ENCODE results near the gene EIF5A.

The EIF5A gene

DNA sequence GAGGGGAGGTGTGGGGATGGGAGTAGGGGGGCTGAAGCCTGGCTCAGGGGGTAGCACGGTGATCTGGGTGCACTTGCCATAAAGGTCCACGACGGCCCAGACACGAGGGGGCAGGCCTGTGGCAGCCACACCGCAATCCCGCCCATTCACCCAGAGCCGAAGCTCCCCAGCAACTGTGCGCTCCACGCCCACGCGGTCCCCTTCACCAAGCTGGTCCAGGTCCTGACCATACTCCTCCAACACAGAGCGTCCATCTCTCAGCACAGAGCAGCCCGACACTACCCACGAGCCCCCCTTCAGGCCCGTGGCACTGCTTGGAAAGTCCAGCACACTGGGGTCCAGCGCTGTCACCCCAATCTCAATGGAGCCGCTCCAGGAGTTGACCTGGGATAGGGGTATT, 20.1 kb downstream of the EIF5A start:
- no peak overlapping the region for H3K4me3 ChIP-seq (ENCODE audit: low read depth, low read length)

GRCh38 chr17:7328009-7328408, 20.6 kb downstream of the EIF5A start:
- TF ChIP-seq, protein P1, sequence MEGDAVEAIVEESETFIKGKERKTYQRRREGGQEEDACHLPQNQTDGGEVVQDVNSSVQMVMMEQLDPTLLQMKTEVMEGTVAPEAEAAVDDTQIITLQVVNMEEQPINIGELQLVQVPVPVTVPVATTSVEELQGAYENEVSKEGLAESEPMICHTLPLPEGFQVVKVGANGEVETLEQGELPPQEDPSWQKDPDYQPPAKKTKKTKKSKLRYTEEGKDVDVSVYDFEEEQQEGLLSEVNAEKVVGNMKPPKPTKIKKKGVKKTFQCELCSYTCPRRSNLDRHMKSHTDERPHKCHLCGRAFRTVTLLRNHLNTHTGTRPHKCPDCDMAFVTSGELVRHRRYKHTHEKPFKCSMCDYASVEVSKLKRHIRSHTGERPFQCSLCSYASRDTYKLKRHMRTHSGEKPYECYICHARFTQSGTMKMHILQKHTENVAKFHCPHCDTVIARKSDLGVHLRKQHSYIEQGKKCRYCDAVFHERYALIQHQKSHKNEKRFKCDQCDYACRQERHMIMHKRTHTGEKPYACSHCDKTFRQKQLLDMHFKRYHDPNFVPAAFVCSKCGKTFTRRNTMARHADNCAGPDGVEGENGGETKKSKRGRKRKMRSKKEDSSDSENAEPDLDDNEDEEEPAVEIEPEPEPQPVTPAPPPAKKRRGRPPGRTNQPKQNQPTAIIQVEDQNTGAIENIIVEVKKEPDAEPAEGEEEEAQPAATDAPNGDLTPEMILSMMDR (conservative IDR thresholded peaks at IDR 0.05; ENCODE audit: low read depth, low read length) = no peak
- no peak for DNase-seq (ENCODE audit: low read depth)
- no peak overlapping the region for H3K4me3 ChIP-seq (ENCODE audit: low read depth, low read length)

More for the DNA sequence above, 20.1 kb downstream of the EIF5A start:
- no peak for DNase-seq (ENCODE audit: low read depth)
- TF ChIP-seq, protein P1 (conservative IDR thresholded peaks at IDR 0.05; ENCODE audit: low read depth, low read length) = no peak

DNA sequence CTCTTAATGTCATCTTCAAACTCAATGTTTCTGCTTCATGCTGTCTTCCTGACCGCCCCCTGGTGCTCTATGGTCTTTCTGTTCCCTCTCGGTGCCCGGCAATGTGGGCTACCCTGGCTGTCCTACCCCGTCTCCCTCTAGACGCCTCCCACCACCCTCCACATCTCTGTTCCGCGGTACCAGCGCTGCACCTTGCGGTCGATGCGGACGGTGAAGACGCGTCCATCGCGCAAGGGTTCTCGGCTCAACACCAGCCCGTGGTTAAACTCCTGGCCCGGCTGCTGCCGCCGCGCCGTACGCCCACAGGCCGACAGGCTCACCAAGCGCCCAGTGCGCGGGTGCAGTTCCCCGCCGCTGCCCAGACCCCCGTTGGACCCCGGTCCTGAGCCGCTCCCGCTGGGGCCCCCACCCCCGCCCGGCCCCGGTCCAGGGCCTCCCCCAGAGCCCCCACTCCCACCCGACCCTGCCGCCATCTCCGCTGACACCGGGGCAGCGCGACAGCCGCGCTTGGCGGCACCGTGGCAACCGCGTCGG, 21.5 kb downstream of the EIF5A start, which contains the start of gene NEURL4:
Gene NEURL4 (minus strand): TSS at position 496 of the 534 bp plus-strand sequence. CDS start 23 bp downstream, at position 473.
- no peak for DNase-seq (ENCODE audit: low read depth)
- TF ChIP-seq, protein P1 (conservative IDR thresholded peaks at IDR 0.05; ENCODE audit: low read depth, low read length) = peak; percentile 19

GRCh38 chr17:7329374-7329996, 22.1 kb downstream of the EIF5A start:
- TF ChIP-seq, protein P1 (conservative IDR thresholded peaks at IDR 0.05; ENCODE audit: low read depth, low read length) = peak; percentile 8
- DNase-seq (ENCODE audit: low read depth) = peak; percentile 99
- H3K4me3 ChIP-seq (ENCODE audit: low read depth, low read length) = peak overlapping the region; percentile 90

More for the DNA sequence above, 21.5 kb downstream of the EIF5A start, which contains the start of gene NEURL4:
- peak within 1 kb of the TSS; percentile 90 for H3K4me3 ChIP-seq (ENCODE audit: low read depth, low read length)

DNA sequence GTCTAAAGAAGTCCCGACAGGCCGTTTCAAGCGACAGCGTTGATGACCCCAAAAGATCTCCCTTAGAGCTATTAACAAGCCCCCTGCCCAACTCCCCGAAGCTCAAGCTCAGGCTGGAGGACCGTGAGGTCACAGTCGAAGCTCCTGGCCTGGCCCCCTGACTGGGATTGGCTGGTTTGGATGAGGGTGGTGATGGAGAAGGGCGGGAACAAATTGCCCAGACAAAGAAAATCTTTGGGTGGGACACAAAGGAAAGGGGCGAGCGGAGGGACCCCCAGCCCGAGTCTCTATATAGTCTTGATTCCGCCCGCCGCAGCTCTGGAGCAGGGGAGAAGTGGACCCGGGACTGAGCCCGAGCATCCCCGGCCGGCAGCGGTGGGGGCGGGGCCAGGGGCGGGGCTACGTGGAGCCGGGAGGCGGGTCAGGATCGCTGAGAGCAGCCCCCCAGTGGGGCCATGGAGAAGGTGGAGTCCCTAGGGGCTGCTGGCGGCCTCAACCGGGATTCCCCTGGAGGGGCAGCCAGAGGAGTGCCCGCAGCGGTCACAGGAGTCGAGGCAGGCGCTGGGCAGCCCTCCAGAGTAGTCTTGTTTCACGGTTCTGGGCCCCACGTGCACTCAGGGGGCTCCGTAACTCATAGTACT, 22.7 kb downstream of the EIF5A start:
- peak; percentile 82 for DNase-seq (ENCODE audit: low read depth)
- peak overlapping the region; percentile 90 for H3K4me3 ChIP-seq (ENCODE audit: low read depth, low read length)
- TF ChIP-seq, protein P1 (conservative IDR thresholded peaks at IDR 0.05; ENCODE audit: low read depth, low read length) = no peak

- TF ChIP-seq, protein P1 (conservative IDR thresholded peaks at IDR 0.05; ENCODE audit: low read depth, low read length) = no peak
- H3K4me3 ChIP-seq (ENCODE audit: low read depth, low read length) = peak overlapping the region; percentile 90
- no peak for DNase-seq (ENCODE audit: low read depth)
Observed at GRCh38 chr17:7330638-7331015, 23.2 kb downstream of the EIF5A start.
